Activated CD4-positive, alpha-beta T cell treated with anti-CD3 and anti-CD28 coated beads, Interleukin-2, amount 50 U/mL, for 1 hour (primary cell): Measurements from ENCODE around the gene ANAPC16.
"Not testable (repeated sequence)": the region's sequence is repeated elsewhere in the genome, so short reads cannot be mapped to it uniquely, and the experiment has no call there.

ENCODE experiments used
- DNase-seq: peaks from one replicate; pipeline ENCODE4 v3.0.0-alpha.2; 2020

ANAPC16 gene

GRCh38 chr10:72245949-72246525, 30.2 kb downstream of the ANAPC16 start:
- DNase-seq: no peak

GRCh38 chr10:72248468-72249151, 32.8 kb downstream of the ANAPC16 start:
- DNase-seq: peak; percentile 62

GRCh38 chr10:72249176-72249862, 33.5 kb downstream of the ANAPC16 start:
- DNase-seq: not testable (repeated sequence)

- no peak for DNase-seq
Measured at GRCh38 chr10:72250666-72251065, 34.9 kb downstream of the ANAPC16 start.

- no peak for DNase-seq
Measured at GRCh38 chr10:72251635-72252034, 35.8 kb downstream of the ANAPC16 start.

- DNase-seq: no peak
Measured at GRCh38 chr10:72252972-72253371, 37.2 kb downstream of the ANAPC16 start.

GRCh38 chr10:72253578-72253977, 37.8 kb downstream of the ANAPC16 start:
- DNase-seq: no peak

- peak; percentile 15 for DNase-seq
Measured at GRCh38 chr10:72254813-72255568, 39.2 kb downstream of the ANAPC16 start.

- no peak for DNase-seq
Measured at GRCh38 chr10:72255977-72256729, 40.3 kb downstream of the ANAPC16 start.

- no peak for DNase-seq
Measured at GRCh38 chr10:72257051-72257892, 41.5 kb downstream of the ANAPC16 start.

- no peak for DNase-seq
Measured at GRCh38 chr10:72258617-72259016, 42.8 kb downstream of the ANAPC16 start.

GRCh38 chr10:72259491-72260238, 43.9 kb downstream of the ANAPC16 start:
- DNase-seq: no peak

GRCh38 chr10:72260239-72260975, 44.6 kb downstream of the ANAPC16 start:
- peak; percentile 70 for DNase-seq

- peak; percentile 15 for DNase-seq
Measured at GRCh38 chr10:72260976-72261783, 45.4 kb downstream of the ANAPC16 start.

- no peak for DNase-seq
Measured at GRCh38 chr10:72261784-72262404, 46.1 kb downstream of the ANAPC16 start.

GRCh38 chr10:72263613-72264241, 47.9 kb downstream of the ANAPC16 start:
- peak; percentile 34 for DNase-seq

- DNase-seq: no peak
Measured at GRCh38 chr10:72264536-72264935, 48.7 kb downstream of the ANAPC16 start.

GRCh38 chr10:72265508-72265907, 49.7 kb downstream of the ANAPC16 start:
- no peak for DNase-seq
